GM19468 (cell line): ENCODE measurements around the gene MED12L.

Source experiments
- ATAC-seq: cut with Tn5 transposase; IDR thresholded peaks from one replicate; pipeline ENCODE4 v1.9.1; 2021; ENCODE audit warnings: mild to moderate bottlenecking, moderate library complexity, moderate number of reproducible peaks; ENCODE audit not compliant: unreplicated experiment; ENCODE audit errors: extremely low read depth

MED12L gene

GRCh38 chr3:151201051-151201730 lies 115.7 kb downstream of the MED12L start:
- ATAC-seq = no peak

GRCh38 chr3:151203051-151203420 lies 117.6 kb downstream of the MED12L start, which contains the start of gene GPR171:
Gene GPR171 (minus strand): TSS chr3:151203216. CDS start chr3:151199386, 3,830 bp downstream.
- peak; percentile 78 for ATAC-seq

- no peak for ATAC-seq
Observed at GRCh38 chr3:151204530-151205402, 119.3 kb downstream of the MED12L start.

GRCh38 chr3:151205482-151205881 lies 120.0 kb downstream of the MED12L start:
- no peak for ATAC-seq

GRCh38 chr3:151206201-151206600 lies 120.7 kb downstream of the MED12L start:
- no peak for ATAC-seq

GRCh38 chr3:151209654-151210053 lies 124.2 kb downstream of the MED12L start:
- no peak for ATAC-seq

GRCh38 chr3:151210676-151211381 lies 125.4 kb downstream of the MED12L start:
- peak; percentile 7 for ATAC-seq

- ATAC-seq = no peak
Observed at GRCh38 chr3:151213151-151213550, 127.7 kb downstream of the MED12L start.

- no peak for ATAC-seq
Observed at GRCh38 chr3:151213881-151214280, 128.4 kb downstream of the MED12L start.

- ATAC-seq = no peak
Observed at GRCh38 chr3:151214459-151214858, 129.0 kb downstream of the MED12L start.

- no peak for ATAC-seq
Observed at GRCh38 chr3:151216641-151217607, 131.5 kb downstream of the MED12L start.

- no peak for ATAC-seq
Observed at GRCh38 chr3:151218136-151218535, 132.7 kb downstream of the MED12L start.

GRCh38 chr3:151219056-151219455 lies 133.6 kb downstream of the MED12L start:
- ATAC-seq = no peak

GRCh38 chr3:151224268-151224866 lies 138.9 kb downstream of the MED12L start:
- ATAC-seq = no peak

GRCh38 chr3:151225040-151225975 lies 139.8 kb downstream of the MED12L start:
- no peak for ATAC-seq

GRCh38 chr3:151226088-151226563 lies 140.7 kb downstream of the MED12L start:
- no peak for ATAC-seq

- no peak for ATAC-seq
Observed at GRCh38 chr3:151226825-151227224, 141.4 kb downstream of the MED12L start.

GRCh38 chr3:151227266-151227806 lies 141.9 kb downstream of the MED12L start:
- no peak for ATAC-seq
